Thoracic aorta (tissue), 2 donors: ENCODE measurements around the gene DYNC1LI1. TPM values are rescaled to one million over a fixed set of nuclear protein-coding genes. Genes with fewer than 3 reads are reported as not detected.

Source experiments
- ATAC-seq: fragments of 150-250 bp; one replicate; pipeline ENCODE4 v1.8.0; 2017; ENCODE audit warnings: low read depth; ENCODE audit not compliant: insufficient number of reproducible peaks, low FRiP score
- DNase-seq: peaks from one replicate; pipeline ENCODE4 v3.0.0-alpha.2; 2020; ENCODE audit warnings: low spot score
- H3K27ac ChIP-seq, 2 donors: fragments of 200-600 bp; sonication (generic); 1 replicate in 1 of 2; 2 replicates in 1 of 2; pipeline ENCODE4 v1.5.1; 2016; ENCODE audit warnings: mild to moderate bottlenecking in 2 of 2, moderate library complexity in 2 of 2
- H3K27me3 ChIP-seq: fragments of 200-600 bp; sonication (generic); replicated peaks from 2 replicates; pipeline ENCODE4 v1.6.0; 2016; ENCODE audit warnings: mild to moderate bottlenecking; ENCODE audit not compliant: insufficient read depth
- H3K36me3 ChIP-seq: fragments of 200-600 bp; sonication (generic); one replicate; pipeline ENCODE4 v1.5.1; 2016
- H3K4me1 ChIP-seq, 2 donors: fragments of 200-600 bp; sonication (generic); 1 replicate in 1 of 2; 2 replicates in 1 of 2; pipeline versions ENCODE4 v1.5.1 to v1.6.0; 2016; ENCODE audit warnings: low read depth in 2 of 2, mild to moderate bottlenecking in 1 of 2; ENCODE audit not compliant: control insufficient read depth in 1 of 2
- H3K4me3 ChIP-seq: fragments of 200-600 bp; sonication (generic); 2 replicates; pipeline ENCODE4 v1.5.1; 2016; ENCODE audit warnings: mild to moderate bottlenecking
- H3K9me3 ChIP-seq: fragments of 200-600 bp; sonication (generic); 2 replicates; pipeline ENCODE4 v1.5.1; 2016
- CTCF ChIP-seq: fragments of 200-600 bp; sonication (generic); IDR thresholded peaks from one replicate; pipeline ENCODE4 v1.5.1; 2019; ENCODE audit warnings: antibody characterized with exemption
- total RNA-seq, 2 donors: library from RNA; depleted of rRNA; stranded (reverse); fragments of >200 nt; gene quantifications; one replicate each; pipeline versions ENCODE4 v1.1.0 to v1.2.3, GENCODE V29; 2016

The DYNC1LI1 gene
- total RNA-seq, 2 donors from 2014 or later = 28.3 to 44.4 TPM

GRCh38 chr3:32544894-32545293 is 25.8 kb downstream of the DYNC1LI1 start:
- Histone ChIP-seq H3K36me3 (no peaks in the 10 kb centered on the region), H3K4me1 (peaks cover 3 to 15% of the 10 kb centered on the region in 2 donors), H3K27me3 (no peaks in the 10 kb centered on the region), H3K27ac (no peak overlapping the region), H3K4me3 (no peak overlapping the region), H3K9me3 (no peaks in the 10 kb centered on the region)
- no peak for DNase-seq
- ATAC-seq = no peak
- TF ChIP-seq CTCF = no peak

- H3K4me1 ChIP-seq = peaks cover 3 to 15% of the 10 kb centered on the region in 2 donors
- ATAC-seq (no peak), DNase-seq (no peak)
- no peaks in the 10 kb centered on the region for H3K36me3 ChIP-seq
- H3K27me3 ChIP-seq = no peaks in the 10 kb centered on the region
- H3K27ac ChIP-seq = no peak overlapping the region
- TF ChIP-seq CTCF = no peak
- H3K9me3 ChIP-seq = no peaks in the 10 kb centered on the region
- H3K4me3 ChIP-seq = no peak overlapping the region
Observed at GRCh38 chr3:32542807-32543206, 27.9 kb downstream of the DYNC1LI1 start.

GRCh38 chr3:32540899-32541298 is 29.8 kb downstream of the DYNC1LI1 start:
- Histone ChIP-seq H3K36me3 (no peaks in the 10 kb centered on the region), H3K9me3 (no peaks in the 10 kb centered on the region), H3K4me3 (no peak overlapping the region), H3K27me3 (no peaks in the 10 kb centered on the region), H3K4me1 (peaks cover 5 to 15% of the 10 kb centered on the region in 2 donors), H3K27ac (no peak overlapping the region)
- DNase-seq (no peak), ATAC-seq (no peak)
- no peak for TF ChIP-seq CTCF

- DNase-seq (no peak), ATAC-seq (no peak)
- H3K27ac ChIP-seq = no peak overlapping the region
- H3K4me3 ChIP-seq = no peak overlapping the region
- no peaks in the 10 kb centered on the region for H3K27me3 ChIP-seq
- peaks cover 12% of the 10 kb centered on the region for H3K36me3 ChIP-seq
- H3K9me3 ChIP-seq = no peaks in the 10 kb centered on the region
- H3K4me1 ChIP-seq = peaks cover 6 to 8% of the 10 kb centered on the region in 2 donors
- TF ChIP-seq CTCF = no peak
Observed at GRCh38 chr3:32532434-32532833, 38.2 kb downstream of the DYNC1LI1 start.

DNA sequence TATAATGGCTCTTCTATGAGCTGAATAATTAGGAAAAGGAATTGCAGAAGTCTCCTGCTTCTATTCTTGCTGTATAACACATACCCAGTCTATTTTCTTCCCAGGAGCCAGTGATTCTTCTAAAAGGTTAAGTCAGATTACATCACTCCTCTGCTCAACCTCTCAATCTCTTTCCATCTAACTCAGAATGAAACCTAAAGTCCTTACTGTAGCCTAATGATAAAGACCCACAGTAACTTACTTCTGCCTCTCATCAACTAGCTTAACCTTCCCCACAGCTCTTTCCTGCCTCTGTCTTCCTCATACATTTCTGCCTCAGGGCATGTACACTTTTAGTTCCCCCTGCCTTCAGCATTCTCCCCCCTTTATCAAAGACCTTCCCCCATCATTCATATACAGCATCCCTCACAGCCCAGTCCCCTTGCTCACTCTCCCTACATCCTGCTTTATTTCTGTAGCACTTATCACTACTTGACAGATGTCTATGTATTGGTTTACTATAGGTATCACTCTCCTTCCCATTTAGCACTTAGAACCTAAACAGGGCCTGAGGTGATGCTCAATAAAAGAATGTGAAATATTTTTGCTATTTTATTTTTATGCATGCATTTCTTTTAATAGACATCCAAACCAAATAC is 39.5 kb downstream of the DYNC1LI1 start:
- Histone ChIP-seq H3K36me3 (peaks cover 21% of the 10 kb centered on the region), H3K4me3 (no peak overlapping the region), H3K27me3 (no peaks in the 10 kb centered on the region), H3K4me1 (peaks cover 6% of the 10 kb centered on the region in 2 donors), H3K27ac (no peak overlapping the region), H3K9me3 (no peaks in the 10 kb centered on the region)
- ATAC-seq (no peak), DNase-seq (no peak)
- TF ChIP-seq CTCF = no peak
